ENCODE data around the gene CCDC9B.

The CCDC9B gene

GRCh38 chr15:40340740-40341400, at the start of gene CCDC9B:
CCDC9B (minus strand) TSS chr15:40340939; CDS start chr15:40340819, 120 bp downstream.
- TF ChIP-seq CTCF (IDR thresholded peaks at IDR 0.05; ENCODE audit: low read depth, low read length): no peak
- H3K4me3 ChIP-seq (ENCODE audit: low read depth, low read length): peak within 1 kb of the TSS; percentile 64

- TF ChIP-seq CTCF (IDR thresholded peaks at IDR 0.05; ENCODE audit: low read depth, low read length): no peak
- H3K4me3 ChIP-seq (ENCODE audit: low read depth, low read length): no peak overlapping the region
Measured at GRCh38 chr15:40389824-40390595, 49.3 kb upstream of the CCDC9B start.

GRCh38 chr15:40388941-40389823, 48.4 kb upstream of the CCDC9B start:
- TF ChIP-seq CTCF (IDR thresholded peaks at IDR 0.05; ENCODE audit: low read depth, low read length): no peak
- H3K4me3 ChIP-seq (ENCODE audit: low read depth, low read length): no peak overlapping the region

- H3K4me3 ChIP-seq (ENCODE audit: low read depth, low read length): no peak overlapping the region
- no peak for TF ChIP-seq CTCF (IDR thresholded peaks at IDR 0.05; ENCODE audit: low read depth, low read length)
Measured at GRCh38 chr15:40386480-40386879, 45.7 kb upstream of the CCDC9B start.

- TF ChIP-seq CTCF (IDR thresholded peaks at IDR 0.05; ENCODE audit: low read depth, low read length): no peak
- H3K4me3 ChIP-seq (ENCODE audit: low read depth, low read length): peak within 1 kb of the TSS; percentile 96
Measured at GRCh38 chr15:40382580-40383456, 42.1 kb upstream of the CCDC9B start, which contains the start of gene KNSTRN. KNSTRN (plus strand) TSS chr15:40382721; CDS start chr15:40382836, 115 bp downstream.

GRCh38 chr15:40381818-40382529, 41.2 kb upstream of the CCDC9B start:
- no peak overlapping the region for H3K4me3 ChIP-seq (ENCODE audit: low read depth, low read length)
- no peak for TF ChIP-seq CTCF (IDR thresholded peaks at IDR 0.05; ENCODE audit: low read depth, low read length)
